ENCODE data around the gene RPL34.

The RPL34 gene

DNA sequence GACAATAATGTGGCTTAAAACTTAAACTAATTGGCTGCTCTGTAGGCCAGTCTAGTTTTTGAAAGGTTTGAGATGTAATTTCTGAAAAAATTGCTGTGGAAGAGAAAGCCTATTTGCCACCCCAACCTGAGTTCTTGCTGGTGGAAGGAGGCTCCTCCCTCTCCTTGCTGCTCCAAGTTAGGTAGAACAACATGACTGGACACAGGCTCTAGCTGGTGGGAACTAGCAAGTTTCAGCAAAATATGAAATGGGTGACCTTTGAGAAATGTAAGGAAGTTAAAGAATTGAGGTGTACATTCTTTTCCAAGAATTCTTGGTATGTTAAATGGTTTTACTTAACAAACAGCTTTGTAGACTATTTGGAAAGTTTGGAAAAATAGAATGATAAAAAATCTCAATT lies 8.0 kb downstream of the RPL34 start:
- Histone ChIP-seq H3K9ac (ENCODE audit: low read length) (no peak overlapping the region), H3K4me1 (ENCODE audit: control insufficient read depth, insufficient read depth, low read length) (no peaks in the 10 kb centered on the region), H3K27me3 (ENCODE audit: control insufficient read depth, insufficient read depth, low read length) (no peaks in the 10 kb centered on the region), H3K36me3 (ENCODE audit: control insufficient read depth, insufficient read depth, low read length) (peaks cover 16% of the 10 kb centered on the region), H3K4me3 (ENCODE audit: low read length) (no peak overlapping the region), H3K9me3 (ENCODE audit: control insufficient read depth, low read length) (no peaks in the 10 kb centered on the region)

DNA sequence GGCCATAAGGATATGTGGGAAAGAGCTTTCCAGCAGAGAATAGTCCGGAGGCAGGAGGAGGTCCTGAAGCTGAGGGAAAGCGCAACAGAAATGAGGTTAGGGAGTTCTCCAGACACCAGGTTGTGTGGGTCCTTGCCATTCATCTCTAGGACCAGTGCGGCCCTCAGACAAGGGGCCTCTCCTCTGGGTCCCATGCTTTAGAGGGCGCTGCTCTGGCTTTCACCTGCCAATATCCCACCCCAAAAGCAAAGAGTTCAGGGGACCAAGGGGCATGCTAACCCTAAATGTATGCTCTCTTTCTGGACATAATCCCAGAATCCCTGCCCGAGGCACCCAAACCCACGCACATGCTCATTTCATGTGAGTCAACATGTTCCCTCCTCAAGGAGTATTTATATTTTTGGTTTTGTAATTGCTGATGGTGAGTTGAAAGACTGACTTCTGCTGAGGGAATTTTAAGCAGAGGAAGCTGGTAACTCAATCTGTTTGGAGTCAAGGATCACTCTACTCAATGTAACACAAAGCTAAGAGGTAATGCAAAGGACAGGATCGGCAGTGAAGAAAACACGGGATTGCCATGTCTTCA lies 14.8 kb downstream of the RPL34 start:
- Histone ChIP-seq H3K9ac (ENCODE audit: low read length) (no peak overlapping the region), H3K9me3 (ENCODE audit: control insufficient read depth, low read length) (no peaks in the 10 kb centered on the region), H3K36me3 (ENCODE audit: control insufficient read depth, insufficient read depth, low read length) (no peaks in the 10 kb centered on the region), H3K27me3 (ENCODE audit: control insufficient read depth, insufficient read depth, low read length) (no peaks in the 10 kb centered on the region), H3K4me1 (ENCODE audit: control insufficient read depth, insufficient read depth, low read length) (no peaks in the 10 kb centered on the region), H3K4me3 (ENCODE audit: low read length) (no peak overlapping the region)

DNA sequence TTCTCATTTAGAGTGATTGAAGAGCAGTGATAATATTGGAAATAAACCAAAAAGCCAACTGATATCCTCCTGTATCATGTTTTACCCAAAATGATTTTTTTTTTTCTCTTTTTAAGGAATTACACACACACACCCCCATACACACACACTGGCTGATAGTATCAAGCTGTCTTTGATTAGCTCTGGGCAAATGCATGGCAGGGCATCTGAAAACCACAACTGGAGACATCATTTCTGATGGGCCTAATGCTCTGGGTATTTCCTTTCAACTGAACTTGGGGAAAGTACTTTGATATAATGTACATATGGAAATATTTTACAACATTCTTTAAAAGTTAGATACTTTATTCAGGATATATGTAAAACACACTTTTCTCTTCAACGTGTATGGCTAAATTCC lies 15.9 kb downstream of the RPL34 start:
- H3K9me3 ChIP-seq (ENCODE audit: control insufficient read depth, low read length) = no peaks in the 10 kb centered on the region
- H3K9ac ChIP-seq (ENCODE audit: low read length) = no peak overlapping the region
- H3K36me3 ChIP-seq (ENCODE audit: control insufficient read depth, insufficient read depth, low read length) = no peaks in the 10 kb centered on the region
- no peaks in the 10 kb centered on the region for H3K27me3 ChIP-seq (ENCODE audit: control insufficient read depth, insufficient read depth, low read length)
- H3K4me3 ChIP-seq (ENCODE audit: low read length) = no peak overlapping the region
- H3K4me1 ChIP-seq (ENCODE audit: control insufficient read depth, insufficient read depth, low read length) = no peaks in the 10 kb centered on the region

DNA sequence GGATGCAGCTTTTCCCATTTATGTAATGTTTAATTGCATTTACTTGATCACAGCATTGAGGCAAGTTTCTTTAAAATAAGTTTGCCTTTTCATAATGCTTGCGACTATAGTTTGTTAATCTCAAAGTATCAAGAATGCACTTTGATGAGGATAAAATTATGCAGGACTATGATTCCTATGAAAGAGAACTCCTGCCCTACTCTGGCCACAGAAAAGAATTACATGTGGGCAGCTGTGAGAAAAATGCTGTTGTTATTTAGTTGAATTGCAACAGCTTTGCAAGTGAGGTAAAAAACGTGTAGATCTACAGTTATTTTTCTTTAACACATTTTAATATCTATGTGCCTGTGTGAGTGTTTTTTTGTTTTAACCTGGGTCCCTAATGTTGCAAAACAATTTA lies 17.5 kb downstream of the RPL34 start:
- Histone ChIP-seq H3K27me3 (ENCODE audit: control insufficient read depth, insufficient read depth, low read length) (no peaks in the 10 kb centered on the region), H3K9me3 (ENCODE audit: control insufficient read depth, low read length) (no peaks in the 10 kb centered on the region), H3K4me3 (ENCODE audit: low read length) (no peak overlapping the region), H3K4me1 (ENCODE audit: control insufficient read depth, insufficient read depth, low read length) (no peaks in the 10 kb centered on the region), H3K36me3 (ENCODE audit: control insufficient read depth, insufficient read depth, low read length) (no peaks in the 10 kb centered on the region), H3K9ac (ENCODE audit: low read length) (no peak overlapping the region)

DNA sequence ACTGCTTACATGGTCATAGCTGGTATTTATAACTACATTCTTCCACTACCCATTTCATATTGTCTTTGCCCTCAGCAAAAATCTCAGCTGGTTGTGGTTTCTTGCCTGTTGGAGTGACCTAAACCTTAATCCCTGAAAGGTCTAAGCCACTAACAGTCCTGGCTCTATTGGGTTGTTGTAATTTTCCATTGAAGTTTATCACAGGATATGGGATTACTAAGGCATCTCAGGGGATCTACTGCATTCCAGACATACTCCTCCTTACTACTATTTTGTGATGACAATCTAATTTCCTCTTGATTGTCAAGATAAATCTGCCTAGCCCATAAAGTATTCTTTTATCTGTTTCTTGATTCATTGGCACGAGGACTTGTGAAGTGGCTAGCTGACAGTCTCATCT lies 23.9 kb downstream of the RPL34 start:
- H3K9ac ChIP-seq (ENCODE audit: low read length) = no peak overlapping the region
- H3K36me3 ChIP-seq (ENCODE audit: control insufficient read depth, insufficient read depth, low read length) = no peaks in the 10 kb centered on the region
- no peaks in the 10 kb centered on the region for H3K4me1 ChIP-seq (ENCODE audit: control insufficient read depth, insufficient read depth, low read length)
- H3K27me3 ChIP-seq (ENCODE audit: control insufficient read depth, insufficient read depth, low read length) = no peaks in the 10 kb centered on the region
- no peaks in the 10 kb centered on the region for H3K9me3 ChIP-seq (ENCODE audit: control insufficient read depth, low read length)
- no peak overlapping the region for H3K4me3 ChIP-seq (ENCODE audit: low read length)

DNA sequence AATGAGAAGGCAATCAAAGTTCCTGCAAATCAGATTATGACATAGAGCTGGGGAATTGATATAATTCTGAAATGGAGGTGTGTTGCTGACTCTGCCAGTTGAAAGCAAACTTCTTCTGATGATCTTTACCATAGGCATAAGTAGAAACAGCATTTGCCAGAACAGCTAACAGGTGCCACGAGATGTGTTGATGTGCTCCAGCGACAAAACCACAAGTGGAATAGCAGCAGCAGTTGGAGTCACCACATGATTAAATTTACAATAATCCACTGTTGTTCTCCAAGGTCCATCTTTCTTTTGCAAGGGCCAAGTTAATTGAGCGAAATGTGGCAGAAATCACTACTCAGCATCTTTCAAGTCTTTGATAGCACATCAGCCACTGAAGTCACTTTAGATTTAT lies 26.3 kb downstream of the RPL34 start:
- no peaks in the 10 kb centered on the region for H3K4me1 ChIP-seq (ENCODE audit: control insufficient read depth, insufficient read depth, low read length)
- no peak overlapping the region for H3K9ac ChIP-seq (ENCODE audit: low read length)
- no peak overlapping the region for H3K4me3 ChIP-seq (ENCODE audit: low read length)
- no peaks in the 10 kb centered on the region for H3K36me3 ChIP-seq (ENCODE audit: control insufficient read depth, insufficient read depth, low read length)
- no peaks in the 10 kb centered on the region for H3K9me3 ChIP-seq (ENCODE audit: control insufficient read depth, low read length)
- H3K27me3 ChIP-seq (ENCODE audit: control insufficient read depth, insufficient read depth, low read length) = no peaks in the 10 kb centered on the region

DNA sequence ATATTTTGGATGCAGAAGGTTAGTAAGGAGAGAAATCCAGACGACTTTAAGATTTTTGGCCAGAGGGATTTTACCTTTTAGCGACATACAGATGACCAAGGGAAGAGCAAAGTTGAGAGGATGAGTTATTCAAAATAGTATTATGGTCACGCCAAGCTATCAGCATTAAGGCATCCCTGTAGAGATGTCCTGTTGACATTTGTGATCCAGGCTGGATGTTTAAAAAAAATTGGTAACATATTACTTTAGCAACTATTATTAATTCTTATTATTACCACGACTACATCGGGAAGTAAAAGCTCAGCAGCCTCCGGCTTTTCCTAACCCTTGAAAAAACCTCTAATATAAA lies 29.5 kb downstream of the RPL34 start:
- no peaks in the 10 kb centered on the region for H3K27me3 ChIP-seq (ENCODE audit: control insufficient read depth, insufficient read depth, low read length)
- H3K9ac ChIP-seq (ENCODE audit: low read length) = peak overlapping the region; percentile 89
- H3K36me3 ChIP-seq (ENCODE audit: control insufficient read depth, insufficient read depth, low read length) = no peaks in the 10 kb centered on the region
- no peaks in the 10 kb centered on the region for H3K9me3 ChIP-seq (ENCODE audit: control insufficient read depth, low read length)
- H3K4me3 ChIP-seq (ENCODE audit: low read length) = no peak overlapping the region
- H3K4me1 ChIP-seq (ENCODE audit: control insufficient read depth, insufficient read depth, low read length) = peaks cover 3% of the 10 kb centered on the region

DNA sequence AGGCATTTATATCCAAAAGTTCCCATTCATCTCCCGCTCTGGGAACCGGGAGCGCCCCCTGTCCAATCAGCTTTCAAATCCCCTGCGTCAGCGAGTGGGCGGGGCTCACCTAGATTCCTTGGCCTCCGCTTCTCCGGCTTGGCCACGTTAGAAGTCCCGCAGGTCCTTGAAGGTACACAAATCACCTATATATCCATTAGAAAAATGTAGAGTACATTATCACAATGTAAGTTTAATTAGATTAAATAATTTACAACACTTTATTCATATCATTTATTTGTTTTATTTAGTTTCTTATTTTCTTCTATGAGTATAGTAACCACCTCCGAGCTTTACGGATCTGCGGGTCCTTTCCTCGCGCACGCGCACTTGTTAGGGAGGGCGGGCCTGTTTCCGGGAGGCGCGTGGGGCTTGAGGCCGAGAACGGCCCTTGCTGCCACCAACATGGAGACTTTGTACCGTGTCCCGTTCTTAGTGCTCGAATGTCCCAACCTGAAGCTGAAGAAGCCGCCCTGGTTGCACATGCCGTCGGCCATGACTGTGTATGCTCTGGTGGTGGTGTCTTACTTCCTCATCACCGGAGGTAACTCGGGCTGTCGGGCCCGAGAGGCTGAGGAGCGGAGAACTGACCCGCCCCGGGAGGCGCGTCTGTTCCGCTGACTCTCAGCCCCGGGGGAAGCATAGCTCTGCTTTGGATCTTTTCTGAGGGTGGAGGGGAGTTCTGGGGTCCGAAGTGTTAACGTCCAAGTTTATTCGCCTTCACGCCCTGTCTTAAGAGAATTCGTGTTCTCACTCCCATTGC lies 30.0 kb downstream of the RPL34 start, which contains the start of gene OSTC:
TSS of gene OSTC (plus strand) at position 388 of the 802 bp plus-strand sequence. CDS start at position 445, 57 bp downstream.
- Histone ChIP-seq H3K4me3 (ENCODE audit: low read length) (peak within 1 kb of the TSS; percentile 78), H3K27me3 (ENCODE audit: control insufficient read depth, insufficient read depth, low read length) (no peaks in the 10 kb centered on the region), H3K9ac (ENCODE audit: low read length) (peak within 1 kb of the TSS; percentile 89), H3K9me3 (ENCODE audit: control insufficient read depth, low read length) (no peaks in the 10 kb centered on the region), H3K4me1 (ENCODE audit: control insufficient read depth, insufficient read depth, low read length) (peaks cover 3% of the 10 kb centered on the region), H3K36me3 (ENCODE audit: control insufficient read depth, insufficient read depth, low read length) (no peaks in the 10 kb centered on the region)

DNA sequence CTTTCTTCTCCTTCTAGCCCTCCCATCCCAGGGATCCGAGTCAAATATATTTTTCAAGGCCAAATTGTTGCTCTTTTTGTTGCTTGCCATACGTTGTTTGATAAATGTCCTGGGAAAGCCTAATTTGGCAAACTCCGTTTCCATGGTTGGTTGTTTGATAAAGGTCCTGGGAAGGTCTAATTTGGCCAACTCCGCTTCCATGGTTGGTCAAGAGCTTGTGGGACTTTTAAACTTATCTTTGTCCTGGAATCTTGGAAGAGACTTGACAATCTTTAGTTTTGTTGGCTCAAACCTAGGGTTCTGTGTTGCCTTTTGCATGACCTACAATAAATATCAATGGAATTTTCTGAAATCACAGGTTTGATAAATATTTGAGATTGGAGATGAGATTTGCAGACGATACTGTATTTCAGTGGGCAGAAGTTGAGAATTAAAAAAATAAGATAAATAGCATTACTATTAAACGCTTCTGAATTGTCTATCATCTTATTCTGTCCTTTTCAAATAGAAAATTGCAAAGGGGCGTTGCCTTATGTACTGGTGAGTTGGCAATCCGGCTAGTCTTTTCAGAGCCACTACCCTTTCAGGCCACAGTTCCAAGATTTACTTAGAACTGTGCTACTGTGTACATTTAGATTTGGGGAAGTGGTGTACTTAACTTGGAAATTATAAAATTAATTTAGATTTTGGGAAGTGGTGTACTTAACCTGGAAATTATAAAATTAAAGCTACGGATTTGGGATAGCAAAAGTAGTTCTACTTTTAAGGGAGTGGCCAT lies 30.8 kb downstream of the RPL34 start:
- H3K9ac ChIP-seq (ENCODE audit: low read length) = peak overlapping the region; percentile 89
- no peaks in the 10 kb centered on the region for H3K36me3 ChIP-seq (ENCODE audit: control insufficient read depth, insufficient read depth, low read length)
- no peaks in the 10 kb centered on the region for H3K9me3 ChIP-seq (ENCODE audit: control insufficient read depth, low read length)
- no peaks in the 10 kb centered on the region for H3K27me3 ChIP-seq (ENCODE audit: control insufficient read depth, insufficient read depth, low read length)
- peak overlapping the region; percentile 78 for H3K4me3 ChIP-seq (ENCODE audit: low read length)
- peaks cover 3% of the 10 kb centered on the region for H3K4me1 ChIP-seq (ENCODE audit: control insufficient read depth, insufficient read depth, low read length)

DNA sequence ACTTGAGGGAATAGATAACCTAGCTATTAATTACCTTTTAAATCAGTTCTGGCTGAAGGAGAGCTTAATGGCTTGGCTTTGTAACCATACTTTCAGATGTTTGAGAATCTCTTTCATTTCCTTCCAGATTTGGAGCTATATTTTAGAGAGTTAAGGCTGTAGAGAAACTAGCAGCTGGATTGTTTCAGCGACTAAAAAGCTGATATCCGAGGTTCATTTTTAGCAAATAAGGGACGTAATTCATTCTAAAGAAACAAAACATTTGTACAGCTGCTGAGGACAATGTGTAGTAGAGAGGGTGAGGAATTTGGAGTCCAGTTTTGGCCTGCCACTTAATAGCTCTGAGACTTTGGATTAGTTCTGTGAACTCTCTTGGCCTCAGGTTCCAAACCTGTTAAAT lies 42.3 kb downstream of the RPL34 start:
- H3K4me1 ChIP-seq (ENCODE audit: control insufficient read depth, insufficient read depth, low read length) = no peaks in the 10 kb centered on the region

DNA sequence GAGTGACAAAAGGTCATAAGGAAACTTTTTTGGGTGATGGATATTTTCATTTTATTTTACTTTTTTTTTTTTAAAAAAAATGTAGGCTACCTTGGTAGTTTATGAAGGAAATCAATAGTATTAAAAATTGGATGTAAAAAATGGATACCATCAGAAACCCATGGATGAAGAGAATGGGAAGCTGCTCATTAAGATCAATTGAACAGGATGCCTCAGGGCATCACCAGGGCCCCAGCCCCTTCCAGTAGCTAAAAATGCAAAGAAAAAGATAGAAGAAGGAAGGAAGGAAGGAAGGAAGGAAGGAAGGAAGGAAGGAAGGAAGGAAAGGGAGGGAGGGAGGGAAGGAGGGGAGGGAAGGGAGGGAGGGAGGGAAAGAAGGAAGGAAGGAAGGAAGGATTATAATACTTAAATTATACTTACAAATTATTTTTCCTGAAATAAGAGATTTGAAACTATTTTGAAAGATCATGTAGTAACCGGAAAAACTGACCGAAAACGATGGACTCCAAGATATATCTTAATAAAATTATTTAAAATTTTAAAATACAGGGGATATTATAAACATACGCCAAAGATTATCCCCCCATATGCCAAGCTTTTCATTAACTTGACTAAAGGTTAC lies 54.1 kb downstream of the RPL34 start:
- Histone ChIP-seq H3K27me3 (ENCODE audit: control insufficient read depth, insufficient read depth, low read length) (no peaks in the 10 kb centered on the region), H3K4me3 (ENCODE audit: low read length) (no peak overlapping the region), H3K9ac (ENCODE audit: low read length) (no peak overlapping the region), H3K9me3 (ENCODE audit: control insufficient read depth, low read length) (no peaks in the 10 kb centered on the region), H3K4me1 (ENCODE audit: control insufficient read depth, insufficient read depth, low read length) (no peaks in the 10 kb centered on the region), H3K36me3 (ENCODE audit: control insufficient read depth, insufficient read depth, low read length) (no peaks in the 10 kb centered on the region)

More for the DNA sequence above, 42.3 kb downstream of the RPL34 start:
- Histone ChIP-seq H3K9me3 (ENCODE audit: control insufficient read depth, low read length) (no peaks in the 10 kb centered on the region), H3K4me3 (ENCODE audit: low read length) (no peak overlapping the region), H3K27me3 (ENCODE audit: control insufficient read depth, insufficient read depth, low read length) (no peaks in the 10 kb centered on the region), H3K36me3 (ENCODE audit: control insufficient read depth, insufficient read depth, low read length) (no peaks in the 10 kb centered on the region), H3K9ac (ENCODE audit: low read length) (no peak overlapping the region)
